HCT116 (cell line): ENCODE results near the gene SRGAP3.

Experiments used
- CBX3 ChIP-seq: IDR thresholded peaks from 2 replicates; pipeline ENCODE4 v1.6.1; 2012; ENCODE audit warnings: low read depth
- CEBPB ChIP-seq: IDR thresholded peaks from 2 replicates; pipeline ENCODE4 v1.6.1; 2012; ENCODE audit warnings: low read depth
- CTCF ChIP-seq, 3 experiments: fragments of 200-600 bp in 1 of 3; sonication (generic) in 1 of 3; IDR thresholded peaks in 2 of 3; conservative IDR thresholded peaks in 1 of 3; 2 replicates each; pipeline ENCODE4 v1.5.1; 2012 to 2017; ENCODE audit warnings: low read depth in 2 of 3, low read length in 2 of 3, antibody characterized with exemption in 1 of 3, borderline replicate concordance in 1 of 3, control low read depth in 1 of 3, mild to moderate bottlenecking in 1 of 3, mixed read lengths in 1 of 3, mixed run types in 1 of 3, moderate library complexity in 1 of 3; ENCODE audit not compliant: insufficient read depth in 1 of 3
- EZH2 ChIP-seq: fragments of 200-600 bp; sonication (generic); IDR thresholded peaks from 2 replicates; pipeline ENCODE4 v1.6.1; 2017; ENCODE audit warnings: antibody characterized with exemption, mixed run types
- EZH2phosphoT487 ChIP-seq: fragments of 200-600 bp; IDR thresholded peaks from 2 replicates; pipeline ENCODE4 v1.6.1; 2018; ENCODE audit warnings: antibody characterized with exemption, borderline replicate concordance
- MAX ChIP-seq: IDR thresholded peaks from 2 replicates; pipeline ENCODE4 v1.6.1; 2012
- POLR2AphosphoS5 ChIP-seq: IDR thresholded peaks from 2 replicates; pipeline ENCODE4 v1.6.1; 2011; ENCODE audit warnings: mild to moderate bottlenecking, low read depth, low read length, moderate library complexity
- SP1 ChIP-seq: IDR thresholded peaks from 2 replicates; pipeline ENCODE4 v1.6.1; 2012; ENCODE audit warnings: low read depth
- TCF7L2 ChIP-seq: IDR thresholded peaks from 2 replicates; pipeline ENCODE4 v1.7.0; 2011; ENCODE audit warnings: borderline replicate concordance, inconsistent platforms; ENCODE audit not compliant: insufficient read depth, insufficient read length; ENCODE audit errors: extremely low read depth
- YY1 ChIP-seq: IDR thresholded peaks from 2 replicates; pipeline ENCODE4 v1.6.1; 2011; ENCODE audit warnings: low read length, low read depth, moderate library complexity, mild to moderate bottlenecking; ENCODE audit not compliant: insufficient replicate concordance; ENCODE audit errors: extremely low read depth
- ZNF274 ChIP-seq: fragments of 200-500 bp; sonication (Bioruptor generic); IDR thresholded peaks from 2 replicates; pipeline ENCODE4 v1.6.1; 2014; ENCODE audit warnings: mild to moderate bottlenecking, low read depth, low read length, inconsistent platforms

- TF ChIP-seq CTCF (IDR thresholded peaks at IDR 0.05 in 2 of 3, conservative IDR thresholded peaks at IDR 0.05 in 1 of 3; ENCODE audit: borderline replicate concordance in 1 of 3, insufficient read depth in 1 of 3, low read depth in 2 of 3, low read length in 2 of 3): no peak
- TF ChIP-seq CBX3: no peak
- TF ChIP-seq SP1: no peak
- no peak for TF ChIP-seq TCF7L2
- no peak for TF ChIP-seq ZNF274
- TF ChIP-seq MAX: no peak
- TF ChIP-seq POLR2AphosphoS5: no peak
- no peak for TF ChIP-seq EZH2phosphoT487
- no peak for TF ChIP-seq YY1
- no peak for TF ChIP-seq EZH2
- no peak for TF ChIP-seq CEBPB
Observed at GRCh38 chr3:9190276-9190675, 59.2 kb downstream of the SRGAP3 start.
